C4-2B (cell line): Measurements from ENCODE around the gene MKKS.

Experiments
- H3K27ac ChIP-seq: fragments of 450-650 bp; 2 replicates; pipeline ENCODE4 v1.5.1; 2017
- CTCF ChIP-seq: fragments of 450-650 bp; conservative IDR thresholded peaks from 2 replicates; pipeline ENCODE4 v1.5.1; 2017; ENCODE audit warnings: mild to moderate bottlenecking
- ZFX ChIP-seq: fragments of 450-650 bp; IDR thresholded peaks from 2 replicates; pipeline ENCODE4 v1.6.1; 2017

MKKS gene

DNA sequence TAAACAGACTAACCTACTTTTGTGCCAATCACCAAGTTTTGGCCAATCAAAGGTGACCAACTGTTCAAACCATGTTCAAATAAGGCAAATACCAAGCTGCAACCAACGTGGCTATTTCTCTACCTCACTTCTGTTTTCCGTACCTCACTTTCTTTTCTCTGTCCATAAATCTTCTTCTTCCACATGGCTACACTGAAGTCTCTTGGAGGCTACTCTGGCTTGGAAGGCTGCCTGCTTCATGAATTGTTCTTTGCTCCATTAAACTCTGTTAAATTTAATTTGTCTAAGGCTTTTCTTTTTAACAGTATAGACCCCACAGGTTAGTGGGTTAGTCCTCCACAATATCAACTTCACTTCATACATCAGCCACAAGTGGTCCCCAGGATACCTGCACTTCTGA is 58.8 kb downstream of the MKKS start:
- no peak overlapping the region for H3K27ac ChIP-seq
- TF ChIP-seq CTCF, result no peak
- TF ChIP-seq ZFX, result no peak

DNA sequence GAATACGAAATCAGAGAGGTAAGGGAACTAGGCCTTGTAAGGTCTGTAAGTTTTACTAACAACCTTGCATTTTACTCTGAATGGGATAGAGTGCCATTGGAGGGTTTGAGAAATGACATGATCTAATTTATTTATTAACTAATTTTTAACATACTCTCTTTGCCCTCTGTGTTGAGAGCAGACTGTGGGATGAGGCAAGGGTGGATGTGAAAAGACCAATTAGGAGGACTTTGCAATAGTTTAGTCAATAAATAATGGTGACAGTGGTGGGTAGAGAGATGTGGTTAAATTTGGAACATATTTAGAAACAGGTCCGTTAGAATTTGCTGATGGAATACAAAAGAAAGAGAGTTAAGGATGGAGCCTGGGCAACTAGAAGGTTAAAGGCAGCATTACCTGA is 60.0 kb downstream of the MKKS start:
- H3K27ac ChIP-seq, result no peak overlapping the region
- no peak for TF ChIP-seq CTCF
- TF ChIP-seq ZFX, result no peak

DNA sequence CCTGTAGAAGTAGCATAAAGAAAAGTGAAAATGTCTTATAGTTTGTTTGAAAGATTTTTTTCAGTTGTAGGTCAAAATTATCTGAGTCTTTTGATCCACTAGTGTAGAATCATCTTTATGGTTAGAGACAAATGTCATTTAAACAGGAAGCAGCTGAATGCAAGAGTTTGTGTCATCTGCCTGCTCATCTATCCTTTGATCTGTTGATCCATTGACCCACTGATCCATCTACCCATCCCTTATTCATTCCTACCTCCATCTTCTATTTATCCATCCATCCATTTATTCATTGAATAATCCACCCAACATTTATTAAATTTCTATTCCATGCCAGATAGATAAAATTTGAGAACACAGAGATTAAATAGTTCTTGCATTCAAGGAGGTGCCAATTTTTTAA is 62.6 kb downstream of the MKKS start:
- TF ChIP-seq ZFX (no peak), CTCF (no peak)
- no peak overlapping the region for H3K27ac ChIP-seq

GRCh38 chr20:10370091-10370887 is 63.7 kb downstream of the MKKS start:
- H3K27ac ChIP-seq, result no peak overlapping the region
- TF ChIP-seq CTCF (no peak), ZFX (no peak)

- TF ChIP-seq CTCF, result no peak
- TF ChIP-seq ZFX, result no peak
- no peak overlapping the region for H3K27ac ChIP-seq
These were observed 64.3 kb downstream of the MKKS start for GRCh38 chr20:10369723-10370090.

- no peak for TF ChIP-seq CTCF
- TF ChIP-seq ZFX, result no peak
- H3K27ac ChIP-seq, result no peak overlapping the region
These were observed 65.3 kb downstream of the MKKS start for GRCh38 chr20:10368702-10369041.

GRCh38 chr20:10367943-10368701 is 65.9 kb downstream of the MKKS start:
- no peak overlapping the region for H3K27ac ChIP-seq
- no peak for TF ChIP-seq ZFX
- no peak for TF ChIP-seq CTCF
